HUES64 (cell line): ENCODE data around the gene PLS1.
"Not testable (repeated sequence)": the region's sequence is repeated elsewhere in the genome, so short reads cannot be mapped to it uniquely, and the experiment has no call there.

ENCODE experiments used
- H3K27ac ChIP-seq: 2 replicates; pipeline ENCODE4 v1.7.0; 2013; ENCODE audit warnings: low read depth, low read length, inconsistent platforms
- H3K27me3 ChIP-seq: 2 replicates; pipeline ENCODE4 v1.6.1; 2013; ENCODE audit warnings: mild to moderate bottlenecking, low read length; ENCODE audit not compliant: insufficient read depth
- H3K36me3 ChIP-seq: 2 replicates; pipeline ENCODE4 v1.6.1; 2013; ENCODE audit warnings: mild to moderate bottlenecking, low read length; ENCODE audit not compliant: insufficient read depth
- H3K4me1 ChIP-seq: 2 replicates; pipeline ENCODE4 v1.6.1; 2013; ENCODE audit warnings: mild to moderate bottlenecking, low read length, moderate library complexity; ENCODE audit not compliant: insufficient read depth
- H3K4me3 ChIP-seq: 2 replicates; pipeline ENCODE4 v1.5.1; 2013; ENCODE audit warnings: mild to moderate bottlenecking, low read length, moderate library complexity
- H3K9ac ChIP-seq: 2 replicates; pipeline ENCODE4 v1.6.1; 2013; ENCODE audit warnings: mild to moderate bottlenecking, low read depth, low read length
- H3K9me3 ChIP-seq: 2 replicates; pipeline ENCODE4 v1.6.1; 2013; ENCODE audit warnings: low read depth, low read length; ENCODE audit not compliant: insufficient read depth
- WGBS: fragments of 150-250, 120-280 bp; methylation state at CpG from one replicate; pipeline ENCODE4 v1.1.7; 2013; ENCODE audit warnings: missing lambda C conversion rate; 5-methylcytosine and 5-hydroxymethylcytosine counted together

The PLS1 gene

GRCh38 chr3:142596726-142597088, 514 bp downstream of the PLS1 start:
- H3K4me1 ChIP-seq: peaks cover 11% of the 10 kb centered on the region; the same call in 1 of the 2 replicates

GRCh38 chr3:142597906-142598305, 1.7 kb downstream of the PLS1 start:
- no peak overlapping the region for H3K27ac ChIP-seq
- H3K9me3 ChIP-seq: no peaks in the 10 kb centered on the region
- 63% methylated on average over 2 of the region's 3 CpGs for WGBS
- H3K9ac ChIP-seq: no peak overlapping the region
- H3K4me3 ChIP-seq: peak overlapping the region; percentile 61
- H3K27me3 ChIP-seq: peaks cover 8% of the 10 kb centered on the region; the same call in 1 of the 2 replicates
- H3K36me3 ChIP-seq: no peaks in the 10 kb centered on the region
- H3K4me1 ChIP-seq: peaks cover 11% of the 10 kb centered on the region; the same call in 1 of the 2 replicates

More at GRCh38 chr3:142596726-142597088, 514 bp downstream of the PLS1 start:
- peaks cover 8% of the 10 kb centered on the region; the same call in 1 of the 2 replicates for H3K27me3 ChIP-seq
- H3K36me3 ChIP-seq: no peaks in the 10 kb centered on the region
- H3K4me3 ChIP-seq: peak overlapping the region; percentile 61
- H3K9me3 ChIP-seq: no peaks in the 10 kb centered on the region
- no peak overlapping the region for H3K27ac ChIP-seq
- WGBS: 7% methylated on average over 5 of the region's 5 CpGs
- H3K9ac ChIP-seq: peak overlapping the region; percentile 43

GRCh38 chr3:142601713-142602112, 5.5 kb downstream of the PLS1 start:
- H3K4me1 ChIP-seq: peaks cover 4% of the 10 kb centered on the region
- no peak overlapping the region for H3K4me3 ChIP-seq
- no peaks in the 10 kb centered on the region for H3K36me3 ChIP-seq
- 96% methylated on average over 3 of the region's 4 CpGs for WGBS
- H3K27ac ChIP-seq: no peak overlapping the region
- no peaks in the 10 kb centered on the region for H3K9me3 ChIP-seq
- no peak overlapping the region for H3K9ac ChIP-seq
- H3K27me3 ChIP-seq: peaks cover 5% of the 10 kb centered on the region; the same call in 1 of the 2 replicates

GRCh38 chr3:142602619-142603385, 6.6 kb downstream of the PLS1 start:
- Histone ChIP-seq H3K9me3 (no peaks in the 10 kb centered on the region), H3K4me3 (no peak overlapping the region), H3K36me3 (no peaks in the 10 kb centered on the region), H3K4me1 (no peaks in the 10 kb centered on the region; the same call in 1 of the 2 replicates), H3K27me3 (no peaks in the 10 kb centered on the region), H3K9ac (no peak overlapping the region), H3K27ac (no peak overlapping the region)
- 93% methylated on average over 13 of the region's 13 CpGs for WGBS

GRCh38 chr3:142603386-142603705, 7.2 kb downstream of the PLS1 start:
- H3K27me3 ChIP-seq, H3K36me3 ChIP-seq, H3K9me3 ChIP-seq, H3K4me3 ChIP-seq, H3K9ac ChIP-seq, H3K27ac ChIP-seq, H3K4me1 ChIP-seq: not testable (repeated sequence)
- 96% methylated on average over 7 of the region's 7 CpGs for WGBS

GRCh38 chr3:142604940-142605339, 8.7 kb downstream of the PLS1 start:
- Histone ChIP-seq H3K27me3 (no peaks in the 10 kb centered on the region), H3K9ac (no peak overlapping the region), H3K27ac (no peak overlapping the region), H3K36me3 (no peaks in the 10 kb centered on the region), H3K4me1 (no peaks in the 10 kb centered on the region; the same call in 1 of the 2 replicates), H3K4me3 (no peak overlapping the region), H3K9me3 (no peaks in the 10 kb centered on the region)

- Histone ChIP-seq H3K4me1 (no peaks in the 10 kb centered on the region; the same call in 1 of the 2 replicates), H3K27me3 (no peaks in the 10 kb centered on the region), H3K9ac (no peak overlapping the region), H3K9me3 (no peaks in the 10 kb centered on the region), H3K27ac (no peak overlapping the region), H3K4me3 (no peak overlapping the region), H3K36me3 (no peaks in the 10 kb centered on the region)
- 92% methylated on average over 1 of the region's 1 CpG for WGBS
Observed at GRCh38 chr3:142608631-142609030, 12.4 kb downstream of the PLS1 start.

- 91% methylated on average over 1 of the region's 1 CpG for WGBS
- H3K27me3 ChIP-seq: no peaks in the 10 kb centered on the region
- no peak overlapping the region for H3K27ac ChIP-seq
- no peaks in the 10 kb centered on the region; the same call in 1 of the 2 replicates for H3K4me1 ChIP-seq
- no peaks in the 10 kb centered on the region for H3K36me3 ChIP-seq
- no peaks in the 10 kb centered on the region for H3K9me3 ChIP-seq
- no peak overlapping the region for H3K9ac ChIP-seq
- H3K4me3 ChIP-seq: no peak overlapping the region
Observed at GRCh38 chr3:142609136-142609535, 12.9 kb downstream of the PLS1 start.

- Histone ChIP-seq H3K36me3 (no peaks in the 10 kb centered on the region), H3K9me3 (no peaks in the 10 kb centered on the region), H3K4me1 (no peaks in the 10 kb centered on the region), H3K4me3 (no peak overlapping the region), H3K9ac (no peak overlapping the region), H3K27ac (no peak overlapping the region), H3K27me3 (no peaks in the 10 kb centered on the region)
- WGBS: 94% methylated on average over 1 of the region's 1 CpG
Observed at GRCh38 chr3:142611206-142611605, 15.0 kb downstream of the PLS1 start.

- no peaks in the 10 kb centered on the region for H3K27me3 ChIP-seq
- WGBS: 100% methylated on average over 1 of the region's 1 CpG
- no peaks in the 10 kb centered on the region for H3K36me3 ChIP-seq
- H3K9me3 ChIP-seq: no peaks in the 10 kb centered on the region
- H3K4me3 ChIP-seq: no peak overlapping the region
- H3K27ac ChIP-seq: no peak overlapping the region
- no peak overlapping the region for H3K9ac ChIP-seq
- no peaks in the 10 kb centered on the region for H3K4me1 ChIP-seq
Observed at GRCh38 chr3:142613491-142613890, 17.3 kb downstream of the PLS1 start.

GRCh38 chr3:142614059-142614626, 17.9 kb downstream of the PLS1 start:
- 91% methylated on average over 2 of the region's 2 CpGs for WGBS
- Histone ChIP-seq H3K36me3 (no peaks in the 10 kb centered on the region), H3K9ac (no peak overlapping the region), H3K27ac (no peak overlapping the region), H3K4me1 (no peaks in the 10 kb centered on the region), H3K27me3 (no peaks in the 10 kb centered on the region), H3K9me3 (no peaks in the 10 kb centered on the region), H3K4me3 (no peak overlapping the region)
